SK-N-SH treated with all-trans-retinoic acid at 6 μM for 48 hours (cell line): ENCODE measurements around the gene LRRC43.

Experiments used
- ATAC-seq: fragments of 200-7000 bp; cut with Tn5 transposase; 3 replicates; pipeline ENCODE4 v1.9.1; 2020; ENCODE audit warnings: mild to moderate bottlenecking, moderate library complexity
- ARNTL ChIP-seq: fragments of 450-650 bp; formaldehyde crosslinking; IDR thresholded peaks from 2 replicates; pipeline ENCODE4 v1.5.0; 2020; ENCODE audit warnings: low read depth, mild to moderate bottlenecking, moderate library complexity, borderline replicate concordance
- BACH2 ChIP-seq: fragments of 250-450 bp; sonication (Bioruptor Pico); IDR thresholded peaks from 2 replicates; pipeline ENCODE4 v1.9.0; 2021; ENCODE audit warnings: mild to moderate bottlenecking, borderline replicate concordance
- CREB5 ChIP-seq: fragments of 250-450 bp; sonication (Bioruptor Pico); IDR thresholded peaks from 2 replicates; pipeline ENCODE4 v1.5.1; 2020; ENCODE audit warnings: low read depth, mild to moderate bottlenecking, moderate library complexity
- CSDC2 ChIP-seq: fragments of 250-450 bp; sonication (Bioruptor Pico); IDR thresholded peaks from 2 replicates; pipeline ENCODE4 v1.5.0; 2020; ENCODE audit warnings: mild to moderate bottlenecking, moderate library complexity
- CSRNP3 ChIP-seq: fragments of 250-450 bp; sonication (Bioruptor Pico); IDR thresholded peaks from 2 replicates; pipeline ENCODE4 v1.5.1; 2021; ENCODE audit warnings: mild to moderate bottlenecking, moderate library complexity
- ESRRG ChIP-seq: fragments of 250-450 bp; sonication (Bioruptor Pico); IDR thresholded peaks from 2 replicates; pipeline ENCODE4 v1.6.1; 2021; ENCODE audit warnings: mild to moderate bottlenecking
- GLIS3 ChIP-seq: fragments of 250-450 bp; sonication (Bioruptor Pico); IDR thresholded peaks from 2 replicates; pipeline ENCODE4 v1.5.0; 2020; ENCODE audit warnings: mild to moderate bottlenecking, moderate library complexity
- ISL1 ChIP-seq: fragments of 250-450 bp; sonication (Bioruptor Pico); IDR thresholded peaks from 2 replicates; pipeline ENCODE4 v2.1.2; 2022; ENCODE audit warnings: mild to moderate bottlenecking, moderate library complexity
- OSR1 ChIP-seq: fragments of 250-450 bp; sonication (Bioruptor Pico); IDR thresholded peaks from 2 replicates; pipeline ENCODE4 v1.8.0; 2022; ENCODE audit warnings: moderate library complexity, mild to moderate bottlenecking, inconsistent platforms
- PATZ1 ChIP-seq: fragments of 250-450 bp; sonication (Bioruptor Pico); IDR thresholded peaks from 2 replicates; pipeline ENCODE4 v1.8.0; 2020; ENCODE audit warnings: mild to moderate bottlenecking, moderate library complexity, borderline replicate concordance
- POU6F1 ChIP-seq: fragments of 250-450 bp; sonication (Bioruptor Pico); IDR thresholded peaks from 2 replicates; pipeline ENCODE4 v1.8.0; 2021; ENCODE audit warnings: low read depth, mild to moderate bottlenecking, moderate library complexity, borderline replicate concordance
- PPARA ChIP-seq: fragments of 250-450 bp; sonication (Bioruptor Pico); IDR thresholded peaks from 2 replicates; pipeline ENCODE4 v1.5.0; 2020; ENCODE audit warnings: mild to moderate bottlenecking, borderline replicate concordance
- RARB ChIP-seq: fragments of 250-450 bp; sonication (Bioruptor Pico); IDR thresholded peaks from 2 replicates; pipeline ENCODE4 v1.8.0; 2021; ENCODE audit warnings: mild to moderate bottlenecking, moderate library complexity
- SNAI2 ChIP-seq: fragments of 250-450 bp; sonication (Bioruptor Pico); IDR thresholded peaks from 2 replicates; pipeline ENCODE4 v1.5.0; 2020; ENCODE audit warnings: mild to moderate bottlenecking, moderate library complexity
- TCF4 ChIP-seq: fragments of 250-450 bp; sonication (Bioruptor Pico); IDR thresholded peaks from 2 replicates; pipeline ENCODE4 v1.8.0; 2021; ENCODE audit warnings: mild to moderate bottlenecking, moderate library complexity, borderline replicate concordance
- TOX ChIP-seq: fragments of 250-450 bp; sonication (Bioruptor Pico); IDR thresholded peaks from 2 replicates; pipeline ENCODE4 v1.8.0; 2021; ENCODE audit warnings: mild to moderate bottlenecking, moderate library complexity, borderline replicate concordance
- TSHZ2 ChIP-seq: fragments of 250-450 bp; sonication (Bioruptor Pico); IDR thresholded peaks from 2 replicates; pipeline ENCODE4 v1.5.0; 2020; ENCODE audit warnings: mild to moderate bottlenecking, moderate library complexity
- ZC3H10 ChIP-seq: fragments of 250-450 bp; sonication (Bioruptor Pico); IDR thresholded peaks from 2 replicates; pipeline ENCODE4 v1.5.1; 2021; ENCODE audit warnings: mild to moderate bottlenecking, moderate library complexity
- ZFP3 ChIP-seq: fragments of 250-450 bp; sonication (Bioruptor Pico); IDR thresholded peaks from 2 replicates; pipeline ENCODE4 v1.5.0; 2020; ENCODE audit warnings: mild to moderate bottlenecking, moderate library complexity
- ZFP30 ChIP-seq: fragments of 450-650 bp; formaldehyde crosslinking; IDR thresholded peaks from 2 replicates; pipeline ENCODE4 v1.5.0; 2022; ENCODE audit warnings: mild to moderate bottlenecking, moderate library complexity
- ZNF565 ChIP-seq: fragments of 450-650 bp; formaldehyde crosslinking; conservative IDR thresholded peaks from 2 replicates; pipeline ENCODE4 v1.5.0; 2020; ENCODE audit warnings: low read depth, mild to moderate bottlenecking, moderate library complexity
- ZNF70 ChIP-seq: fragments of 450-650 bp; formaldehyde crosslinking; IDR thresholded peaks from 2 replicates; pipeline ENCODE4 v1.5.0; 2020; ENCODE audit warnings: mild to moderate bottlenecking, moderate library complexity

Gene LRRC43

GRCh38 chr12:122185494-122186082 is 2.7 kb downstream of the LRRC43 start:
- TF ChIP-seq OSR1 (CRISPR knock-in tag) (no peak), GLIS3 (CRISPR knock-in tag) (no peak), SNAI2 (no peak), PPARA (CRISPR knock-in tag) (no peak), TCF4 (CRISPR knock-in tag) (no peak), PATZ1 (CRISPR knock-in tag) (no peak), ZFP3 (CRISPR knock-in tag) (no peak), ZNF70 (CRISPR knock-in tag) (no peak), ISL1 (CRISPR knock-in tag) (no peak), POU6F1 (CRISPR knock-in tag) (no peak), ARNTL (no peak), TSHZ2 (no peak), ZNF565 (CRISPR knock-in tag) (no peak), CSDC2 (CRISPR knock-in tag) (no peak), CSRNP3 (CRISPR knock-in tag) (no peak), ESRRG (CRISPR knock-in tag) (no peak), CREB5 (CRISPR knock-in tag) (no peak), TOX (no peak), RARB (CRISPR knock-in tag) (no peak), BACH2 (CRISPR knock-in tag) (no peak)
- TF ChIP-seq, all 23 proteins: peak for 0
- no peak for ATAC-seq

GRCh38 chr12:122187466-122187865 is 4.5 kb downstream of the LRRC43 start:
- no peak for ATAC-seq
- TF ChIP-seq ZFP30 (CRISPR knock-in tag) (no peak), TSHZ2 (no peak), BACH2 (CRISPR knock-in tag) (no peak), ISL1 (CRISPR knock-in tag) (no peak), TCF4 (CRISPR knock-in tag) (no peak), ZFP3 (CRISPR knock-in tag) (no peak), SNAI2 (no peak), ZC3H10 (CRISPR knock-in tag) (no peak), CSDC2 (CRISPR knock-in tag) (no peak), ESRRG (CRISPR knock-in tag) (no peak), ZNF70 (CRISPR knock-in tag) (no peak), TOX (no peak)
